ENCODE results near the gene PRUNE2. TPM values are rescaled to one million over a fixed set of nuclear protein-coding genes. Genes with fewer than 3 reads are reported as not detected.

Gene PRUNE2
- total and polyA plus RNA-seq, 2 of the 13 experiments (the other 11 are each of a cell fraction or from before 2014, with no cell fraction given) = 0.02 TPM; not detected in 1

DNA sequence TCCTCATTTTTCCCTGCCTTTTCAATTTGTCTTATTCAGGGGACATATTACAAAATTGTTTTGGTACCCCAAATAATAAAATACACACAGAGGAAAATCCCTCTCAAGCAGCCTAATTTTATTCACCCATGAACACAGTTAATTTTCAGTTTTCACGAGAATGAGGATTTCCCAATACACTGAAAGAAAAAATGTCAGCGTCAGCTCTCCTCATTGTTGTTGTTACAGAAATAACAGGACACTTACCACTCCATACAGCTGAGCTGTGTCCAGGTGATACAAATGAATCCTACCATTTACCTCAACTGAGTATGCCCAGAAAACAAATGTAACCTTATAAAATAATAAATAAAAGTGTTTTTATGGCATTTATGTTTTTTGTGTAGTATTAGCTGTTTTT is 286.3 kb downstream of the PRUNE2 start:
- intact Hi-C loops (cut with micrococcal nuclease; ENCODE audit: unreplicated experiment) = no loop called here
- ATAC-seq = no peak
- POLR2A ChIA-PET = no interaction called here

DNA sequence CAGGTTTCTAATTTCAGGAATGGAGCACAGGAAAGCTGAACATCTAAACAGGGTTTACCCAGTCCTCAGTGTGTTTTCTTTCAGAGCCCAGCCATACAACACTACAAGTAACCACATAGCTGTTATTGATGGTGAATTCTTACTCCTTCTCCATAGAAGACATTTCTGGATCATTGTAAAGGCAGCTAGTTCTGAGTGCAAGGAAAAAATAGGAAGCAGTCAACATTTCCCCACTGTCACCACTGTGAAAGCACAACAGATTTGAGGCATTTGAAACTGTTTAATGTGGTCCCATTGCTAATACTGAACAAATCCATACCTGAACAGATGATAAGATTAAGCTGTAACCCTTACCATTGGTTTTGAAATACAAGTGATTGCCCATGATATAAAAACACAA is 286.7 kb downstream of the PRUNE2 start:
- H4K20me1 ChIP-seq (ENCODE audit: insufficient read depth, low read length) = no peaks in the 10 kb centered on the region
- no peaks in the 10 kb centered on the region for H3K9me3 ChIP-seq (ENCODE audit: low read length)
- CTCF ChIA-PET (ENCODE audit: low intra/inter-chr PET ratio, low total read pairs) = no interaction called here
- in situ Hi-C loops (cut with HindIII; ENCODE audit: extremely low pct_ligation_motif_present, low pct_unique_long_range_greater_than_20kb) (no loop called here), intact Hi-C loops (cut with micrococcal nuclease; ENCODE audit: unreplicated experiment) (no loop called here)
- H3K27ac ChIP-seq (ENCODE audit: extremely low read length, insufficient read depth, low read length) = no peak overlapping the region
- H3K79me2 ChIP-seq (ENCODE audit: insufficient read depth, low read length) = no peaks in the 10 kb centered on the region
- no peak overlapping the region for H2AFZ ChIP-seq (ENCODE audit: low read length)
- no peak for ATAC-seq
- no TSS peak for BruUV-seq (replicated peaks)
- DNase-seq (ENCODE audit: low spot score) = no peak
- peaks cover 17% of the 10 kb centered on the region for H3K4me1 ChIP-seq (ENCODE audit: insufficient read depth, low read length)
- H3K4me3 ChIP-seq (replicated peaks in 1 of 3; ENCODE audit: insufficient read depth in 1 of 3, low read depth in 2 of 3, low read length in 3 of 3) = no peak overlapping the region
- H3K4me2 ChIP-seq (ENCODE audit: low read depth, low read length) = no peak overlapping the region
- H3K9ac ChIP-seq (ENCODE audit: insufficient read depth, low read depth, low read length) = no peak overlapping the region
- 0 out of 5 replicates have a peak, but pooled peaks cover 0 to 3% of the 10 kb centered on the region in 2 experiments for H3K27me3 ChIP-seq (ENCODE audit: control insufficient read depth in 1 of 2, insufficient read depth in 2 of 2, low read length in 2 of 2)
- H3K36me3 ChIP-seq (replicated peaks in 1 of 2; ENCODE audit: control insufficient read depth in 1 of 2, insufficient read depth in 2 of 2, low read length in 2 of 2) = no peaks in the 10 kb centered on the region
- FAIRE-seq = no peak
- POLR2A ChIA-PET = no interaction called here
- no peak for TF ChIP-seq GZF1 (CRISPR knock-in tag; IDR thresholded peaks at IDR 0.05)
- TF ChIP-seq YY1 (IDR thresholded peaks at IDR 0.05; ENCODE audit: insufficient read depth, insufficient replicate concordance, low read depth, low read length) = no peak
- no peak for TF ChIP-seq ZBTB7B (CRISPR knock-in tag; IDR thresholded peaks at IDR 0.05)
- TF ChIP-seq, protein P1, sequence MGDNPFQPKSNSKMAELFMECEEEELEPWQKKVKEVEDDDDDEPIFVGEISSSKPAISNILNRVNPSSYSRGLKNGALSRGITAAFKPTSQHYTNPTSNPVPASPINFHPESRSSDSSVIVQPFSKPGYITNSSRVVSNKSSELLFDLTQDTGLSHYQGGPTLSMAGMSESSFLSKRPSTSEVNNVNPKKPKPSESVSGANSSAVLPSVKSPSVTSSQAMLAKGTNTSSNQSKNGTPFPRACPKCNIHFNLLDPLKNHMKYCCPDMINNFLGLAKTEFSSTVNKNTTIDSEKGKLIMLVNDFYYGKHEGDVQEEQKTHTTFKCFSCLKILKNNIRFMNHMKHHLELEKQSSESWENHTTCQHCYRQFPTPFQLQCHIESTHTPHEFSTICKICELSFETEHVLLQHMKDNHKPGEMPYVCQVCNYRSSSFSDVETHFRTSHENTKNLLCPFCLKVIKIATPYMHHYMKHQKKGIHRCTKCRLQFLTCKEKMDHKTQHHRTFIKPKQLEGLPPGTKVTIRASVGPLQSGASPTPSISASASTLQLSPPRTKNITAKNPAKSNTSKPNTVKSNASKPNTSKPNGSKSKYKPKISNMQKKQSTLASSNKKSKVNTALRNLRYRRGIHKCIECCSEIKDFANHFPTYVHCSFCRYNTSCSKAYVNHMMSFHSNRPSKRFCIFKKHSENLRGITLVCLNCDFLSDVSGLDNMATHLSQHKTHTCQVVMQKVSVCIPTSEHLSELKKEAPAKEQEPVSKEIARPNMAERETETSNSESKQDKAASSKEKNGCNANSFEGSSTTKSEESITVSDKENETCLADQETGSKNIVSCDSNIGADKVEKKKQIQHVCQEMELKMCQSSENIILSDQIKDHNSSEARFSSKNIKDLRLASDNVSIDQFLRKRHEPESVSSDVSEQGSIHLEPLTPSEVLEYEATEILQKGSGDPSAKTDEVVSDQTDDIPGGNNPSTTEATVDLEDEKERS (CRISPR knock-in tag; IDR thresholded peaks at IDR 0.05) = no peak
- TF ChIP-seq SMARCE1 (IDR thresholded peaks at IDR 0.05; ENCODE audit: borderline replicate concordance) = no peak
- TF ChIP-seq, protein P2, sequence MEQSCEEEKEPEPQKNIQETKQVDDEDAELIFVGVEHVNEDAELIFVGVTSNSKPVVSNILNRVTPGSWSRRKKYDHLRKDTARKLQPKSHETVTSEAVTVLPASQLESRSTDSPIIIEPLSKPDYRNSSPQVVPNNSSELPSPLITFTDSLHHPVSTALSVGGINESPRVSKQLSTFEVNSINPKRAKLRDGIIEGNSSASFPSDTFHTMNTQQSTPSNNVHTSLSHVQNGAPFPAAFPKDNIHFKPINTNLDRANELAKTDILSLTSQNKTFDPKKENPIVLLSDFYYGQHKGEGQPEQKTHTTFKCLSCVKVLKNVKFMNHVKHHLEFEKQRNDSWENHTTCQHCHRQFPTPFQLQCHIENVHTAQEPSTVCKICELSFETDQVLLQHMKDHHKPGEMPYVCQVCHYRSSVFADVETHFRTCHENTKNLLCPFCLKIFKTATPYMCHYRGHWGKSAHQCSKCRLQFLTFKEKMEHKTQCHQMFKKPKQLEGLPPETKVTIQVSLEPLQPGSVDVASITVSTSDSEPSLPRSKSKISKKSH (CRISPR knock-in tag; IDR thresholded peaks at IDR 0.05; ENCODE audit: borderline replicate concordance) = no peak
- TF ChIP-seq HDAC2 (CRISPR knock-in tag; IDR thresholded peaks at IDR 0.05) = no peak

More for the DNA sequence above, 286.3 kb downstream of the PRUNE2 start:
- Histone ChIP-seq H3K4me1 (ENCODE audit: insufficient read depth, low read length) (peaks cover 13% of the 10 kb centered on the region), H3K9ac (ENCODE audit: insufficient read depth, low read depth, low read length) (no peak overlapping the region), H3K27ac (ENCODE audit: extremely low read length, insufficient read depth, low read length) (no peak overlapping the region), H2AFZ (ENCODE audit: low read length) (no peak overlapping the region), H3K4me3 (replicated peaks in 1 of 3; ENCODE audit: insufficient read depth in 1 of 3, low read depth in 2 of 3, low read length in 3 of 3) (no peak overlapping the region), H3K79me2 (ENCODE audit: insufficient read depth, low read length) (no peaks in the 10 kb centered on the region), H3K9me3 (ENCODE audit: low read length) (no peaks in the 10 kb centered on the region), H4K20me1 (ENCODE audit: insufficient read depth, low read length) (no peaks in the 10 kb centered on the region), H3K4me2 (ENCODE audit: low read depth, low read length) (no peak overlapping the region), H3K27me3 (ENCODE audit: control insufficient read depth in 1 of 2, insufficient read depth in 2 of 2, low read length in 2 of 2) (0 out of 5 replicates have a peak, but pooled peaks cover 0 to 3% of the 10 kb centered on the region in 2 experiments), H3K36me3 (replicated peaks in 1 of 2; ENCODE audit: control insufficient read depth in 1 of 2, insufficient read depth in 2 of 2, low read length in 2 of 2) (no peaks in the 10 kb centered on the region)
- no peak for DNase-seq (ENCODE audit: low spot score)
- no peak for FAIRE-seq
- in situ Hi-C loops (cut with HindIII; ENCODE audit: extremely low pct_ligation_motif_present, low pct_unique_long_range_greater_than_20kb) = no loop called here
- no TSS peak for BruUV-seq (replicated peaks)
- CTCF ChIA-PET (ENCODE audit: low intra/inter-chr PET ratio, low total read pairs) = no interaction called here
- WGBS (ENCODE audit: low lambda C conversion rate) = 22% methylated on average over 2 of the region's 2 CpGs
- no peak for TF ChIP-seq TAF15 (IDR thresholded peaks at IDR 0.05; ENCODE audit: low read depth, low read length, poor library complexity, severe bottlenecking)
- TF ChIP-seq, protein P3, sequence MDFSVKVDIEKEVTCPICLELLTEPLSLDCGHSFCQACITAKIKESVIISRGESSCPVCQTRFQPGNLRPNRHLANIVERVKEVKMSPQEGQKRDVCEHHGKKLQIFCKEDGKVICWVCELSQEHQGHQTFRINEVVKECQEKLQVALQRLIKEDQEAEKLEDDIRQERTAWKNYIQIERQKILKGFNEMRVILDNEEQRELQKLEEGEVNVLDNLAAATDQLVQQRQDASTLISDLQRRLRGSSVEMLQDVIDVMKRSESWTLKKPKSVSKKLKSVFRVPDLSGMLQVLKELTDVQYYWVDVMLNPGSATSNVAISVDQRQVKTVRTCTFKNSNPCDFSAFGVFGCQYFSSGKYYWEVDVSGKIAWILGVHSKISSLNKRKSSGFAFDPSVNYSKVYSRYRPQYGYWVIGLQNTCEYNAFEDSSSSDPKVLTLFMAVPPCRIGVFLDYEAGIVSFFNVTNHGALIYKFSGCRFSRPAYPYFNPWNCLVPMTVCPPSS (IDR thresholded peaks at IDR 0.05) = no peak
- TF ChIP-seq, protein P4, sequence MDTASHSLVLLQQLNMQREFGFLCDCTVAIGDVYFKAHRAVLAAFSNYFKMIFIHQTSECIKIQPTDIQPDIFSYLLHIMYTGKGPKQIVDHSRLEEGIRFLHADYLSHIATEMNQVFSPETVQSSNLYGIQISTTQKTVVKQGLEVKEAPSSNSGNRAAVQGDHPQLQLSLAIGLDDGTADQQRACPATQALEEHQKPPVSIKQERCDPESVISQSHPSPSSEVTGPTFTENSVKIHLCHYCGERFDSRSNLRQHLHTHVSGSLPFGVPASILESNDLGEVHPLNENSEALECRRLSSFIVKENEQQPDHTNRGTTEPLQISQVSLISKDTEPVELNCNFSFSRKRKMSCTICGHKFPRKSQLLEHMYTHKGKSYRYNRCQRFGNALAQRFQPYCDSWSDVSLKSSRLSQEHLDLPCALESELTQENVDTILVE (CRISPR knock-in tag; IDR thresholded peaks at IDR 0.05) = no peak
- TF ChIP-seq ZFP82 (CRISPR knock-in tag; IDR thresholded peaks at IDR 0.05; ENCODE audit: borderline replicate concordance) = no peak
- TF ChIP-seq NR2C2 (CRISPR knock-in tag; IDR thresholded peaks at IDR 0.05; ENCODE audit: borderline replicate concordance) = no peak

All from HepG2 (cell line).